Heart right ventricle (tissue), 16 donors: Measurements from ENCODE around the gene ACTN4. TPM values are rescaled to one million over a fixed set of nuclear protein-coding genes. Genes with fewer than 3 reads are reported as not detected.
"Not testable (repeated sequence)": the region's sequence is repeated elsewhere in the genome, so short reads cannot be mapped to it uniquely, and the experiment has no call there.

ENCODE experiments used
- ATAC-seq, 8 donors: fragments of 200-7000 bp; cut with Tn5 transposase; one replicate each; pipeline ENCODE4 v1.9.1; 2020; ENCODE audit warnings: mild to moderate bottlenecking in 8 of 8, moderate library complexity in 8 of 8, moderate number of reproducible peaks in 1 of 8
- DNase-seq, 2 donors: peaks; one replicate each; pipeline ENCODE4 v3.0.0-alpha.2; 2020
- H3K27ac ChIP-seq, 10 donors: fragments of 200-600 bp; sonication (generic) in 2 of 10; one replicate each; pipeline versions ENCODE4 v1.5.0 to v1.8.0; 2020 to 2022; ENCODE audit warnings: mild to moderate bottlenecking in 3 of 10
- H3K27me3 ChIP-seq, 7 donors: fragments of 200-600 bp; one replicate each; pipeline ENCODE4 v1.8.0; 2021 to 2022; ENCODE audit warnings: mild to moderate bottlenecking in 2 of 7
- H3K36me3 ChIP-seq, 9 donors: fragments of 200-600 bp; sonication (generic) in 1 of 9; one replicate each; pipeline versions ENCODE4 v1.5.0 to v1.8.0; 2020 to 2022; ENCODE audit warnings: mild to moderate bottlenecking in 2 of 9
- H3K4me1 ChIP-seq, 9 donors: fragments of 200-600 bp; sonication (generic) in 1 of 9; one replicate each; pipeline versions ENCODE4 v1.5.0 to v1.8.0; 2020 to 2022; ENCODE audit warnings: mild to moderate bottlenecking in 4 of 9
- H3K4me3 ChIP-seq, 10 donors: fragments of 200-600 bp; sonication (generic) in 2 of 10; one replicate each; pipeline versions ENCODE4 v1.5.0 to v1.8.0; 2020 to 2022; ENCODE audit warnings: mild to moderate bottlenecking in 7 of 10, moderate library complexity in 2 of 10
- H3K9me3 ChIP-seq, 11 donors: fragments of 200-600 bp in 10 of 11; sonication (generic) in 2 of 11; one replicate each; pipeline versions ENCODE4 v1.5.0 to v1.8.0; 2013 to 2022; ENCODE audit warnings: mild to moderate bottlenecking in 2 of 11, control low read depth in 1 of 11, moderate library complexity in 1 of 11
- WGBS, 2 donors: extraction: QIAGEN DNeasy Blood & Tissue Kit; methylation state at CpG; one replicate each; pipeline ENCODE4 v1.1.7; 2013; ENCODE audit warnings: inconsistent platforms in 1 of 2; 5-methylcytosine and 5-hydroxymethylcytosine counted together
- intact Hi-C, 10 donors: fragments of 100-400 bp; cut with DNase I; formaldehyde crosslinking; loops; one replicate each; pipeline versions ENCODE4 v1.11.1 to v1.14.2; 2022
- long read RNA-seq, 3 donors: library from polyadenylated mRNA; unstranded; transcript quantifications; one replicate each; pipeline ENCODE4 v2.0.0, GENCODE V29; 2020 to 2021
- polyA plus RNA-seq, 2 donors: library from polyadenylated mRNA; stranded (reverse); fragments of 200-250 nt; gene quantifications; one replicate each; pipeline ENCODE4 v1.2.3, GENCODE V29; 2013
- total RNA-seq, 10 donors: library from RNA; stranded (reverse); fragmentation: NEBNext Ultra II Directional in 3 of 10; extraction: Animal tissue kit (Norgen Biotek cat#: 25700) in 3 of 10; gene quantifications; one replicate each; pipeline versions ENCODE4 v1.2.1 to v1.2.4, GENCODE V29; 2021 to 2023
- TF ChIP-seq, protein P1 (sequence below), 9 donors: fragments of 200-600 bp; sonication (generic) in 2 of 9; IDR thresholded peaks; one replicate each; pipeline versions ENCODE4 v1.5.0 to v1.8.0; 2021 to 2022; ENCODE audit warnings: antibody characterized with exemption in 9 of 9, mild to moderate bottlenecking in 5 of 9, moderate library complexity in 1 of 9
- donor health status: Arrhythmogenic right ventricular cardiomyopathy.
- donor health status: ischemic (EF 13 %, LVEDD 7.1; RV severe dilation, severe dysfunction).
- donor health status: healthy with polysubstance abuse.
- donor health status: DM: no; HTN: yes; CAD: no.
- donor health status: DM: no; HTN: no; CAD: no.
- donor health status: ischemic (EF 25% LVEDD 6.9; RV normal size, moderate dysfunction).
- donor health status: ischemic (EF 25% LVEDD 5.7; RV mildly dilated, moderate dysfunction).
- donor health status: healthy.
- donor health status: DM: yes; HTN: yes; CAD: no.
- donor health status: Ischemic cardiomyopathy.
- donor health status: ischemic (EF 35%, LVEDD 5.7; RV mildly dilated, moderate dysfunction).
- donor health status: nonischemic (EF 11% LVEDD 7.7; RV severe dilation, severe dysfunction).
- donor health status: DM: yes; HTN: yes; CAD: no.
- donor health status: PGD.
- donor health status: ischemic (EF 29% LVEDD 5.4; RV normal size, mild dysfunction).
- donor health status: nonischemic (EF 23%, LVEDD 6.1; RV moderate dilation, normal function).

Gene ACTN4
- total RNA-seq: 100 to 1,000 TPM; 129 to 291 (median 149) TPM
- 100 to 1,000 TPM in 1 of 2 donors, 10 to 100 TPM in 1; 92.4 to 189 TPM for polyA plus RNA-seq
- long read RNA-seq, donor 1, full-length matches to known transcripts: 2 of 17 reads
- long read RNA-seq, donor 1, partial matches to known transcripts: 3 of 17 reads
- long read RNA-seq, donor 1, other reads (novel, unspliced or antisense): 12 of 17 reads
- long read RNA-seq, donor 2, full-length matches to known transcripts: 6 of 25 reads
- long read RNA-seq, donor 2, partial matches to known transcripts: 3 of 25 reads
- long read RNA-seq, donor 2, other reads (novel, unspliced or antisense): 16 of 25 reads
- long read RNA-seq, donor 3, full-length matches to known transcripts: 2 of 32 reads
- long read RNA-seq, donor 3, partial matches to known transcripts: 13 of 32 reads
- long read RNA-seq, donor 3, other reads (novel, unspliced or antisense): 17 of 32 reads

DNA sequence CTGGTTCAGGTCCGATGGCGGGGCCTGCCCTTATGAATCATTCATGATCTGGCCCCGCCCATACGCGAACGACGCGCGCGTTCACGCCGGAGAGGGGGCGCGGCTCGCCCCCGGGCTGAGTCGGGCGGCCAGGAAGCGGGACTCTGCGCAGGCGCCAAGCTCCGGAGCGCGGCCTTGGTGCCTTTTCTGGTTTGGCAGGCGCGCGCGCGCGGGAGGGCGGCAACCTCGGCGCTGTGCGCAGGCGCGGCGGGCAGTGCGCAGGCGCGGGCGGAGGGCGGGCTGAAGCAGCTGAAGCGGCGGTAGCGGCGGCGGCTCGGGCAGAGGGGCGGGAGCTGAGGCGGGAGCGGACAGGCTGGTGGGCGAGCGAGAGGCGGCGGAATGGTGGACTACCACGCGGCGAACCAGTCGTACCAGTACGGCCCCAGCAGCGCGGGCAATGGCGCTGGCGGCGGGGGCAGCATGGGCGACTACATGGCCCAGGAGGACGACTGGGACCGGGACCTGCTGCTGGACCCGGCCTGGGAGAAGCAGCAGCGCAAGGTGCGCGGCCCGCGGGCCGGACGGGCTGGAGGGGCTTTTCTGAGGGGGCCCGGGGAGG lies at the start of gene ACTN4:
TSS of gene ACTN4 (plus strand) at position 282 of the 598 bp plus-strand sequence. CDS start at position 379, 97 bp downstream.
- ATAC-seq (peak; percentile 84 to 95 (median 91)), DNase-seq (peak; percentile 99 to 100)
- H3K27me3 ChIP-seq: no peaks in the 10 kb centered on the region
- peak within 1 kb of the TSS; percentile 74 to 99 (median 86) for H3K4me3 ChIP-seq
- no peaks in the 10 kb centered on the region for H3K36me3 ChIP-seq
- 0 to 1% methylated on average over 75 to 77 of the region's 77 CpGs for WGBS, 2 donors
- H3K4me1 ChIP-seq: peaks cover 18 to 40% (median 36%) of the 10 kb centered on the region in 9 donors
- no peaks in the 10 kb centered on the region for H3K9me3 ChIP-seq
- intact Hi-C loops: loop anchor here in 6 of 10 donors (5.0 to 10.0 kb wide), 6 partner anchors 60 to 285 kb away; partner anchors contain the start of genes ECH1 (in 2 of the 6), MRPS12 (in 1 of the 6) and SARS2 (in 1 of the 6)
- TF ChIP-seq, protein P1, sequence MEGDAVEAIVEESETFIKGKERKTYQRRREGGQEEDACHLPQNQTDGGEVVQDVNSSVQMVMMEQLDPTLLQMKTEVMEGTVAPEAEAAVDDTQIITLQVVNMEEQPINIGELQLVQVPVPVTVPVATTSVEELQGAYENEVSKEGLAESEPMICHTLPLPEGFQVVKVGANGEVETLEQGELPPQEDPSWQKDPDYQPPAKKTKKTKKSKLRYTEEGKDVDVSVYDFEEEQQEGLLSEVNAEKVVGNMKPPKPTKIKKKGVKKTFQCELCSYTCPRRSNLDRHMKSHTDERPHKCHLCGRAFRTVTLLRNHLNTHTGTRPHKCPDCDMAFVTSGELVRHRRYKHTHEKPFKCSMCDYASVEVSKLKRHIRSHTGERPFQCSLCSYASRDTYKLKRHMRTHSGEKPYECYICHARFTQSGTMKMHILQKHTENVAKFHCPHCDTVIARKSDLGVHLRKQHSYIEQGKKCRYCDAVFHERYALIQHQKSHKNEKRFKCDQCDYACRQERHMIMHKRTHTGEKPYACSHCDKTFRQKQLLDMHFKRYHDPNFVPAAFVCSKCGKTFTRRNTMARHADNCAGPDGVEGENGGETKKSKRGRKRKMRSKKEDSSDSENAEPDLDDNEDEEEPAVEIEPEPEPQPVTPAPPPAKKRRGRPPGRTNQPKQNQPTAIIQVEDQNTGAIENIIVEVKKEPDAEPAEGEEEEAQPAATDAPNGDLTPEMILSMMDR (IDR thresholded peaks at IDR 0.05): no peak
- H3K27ac ChIP-seq: peak within 1 kb of the TSS; percentile 77 to 99 (median 96)

DNA sequence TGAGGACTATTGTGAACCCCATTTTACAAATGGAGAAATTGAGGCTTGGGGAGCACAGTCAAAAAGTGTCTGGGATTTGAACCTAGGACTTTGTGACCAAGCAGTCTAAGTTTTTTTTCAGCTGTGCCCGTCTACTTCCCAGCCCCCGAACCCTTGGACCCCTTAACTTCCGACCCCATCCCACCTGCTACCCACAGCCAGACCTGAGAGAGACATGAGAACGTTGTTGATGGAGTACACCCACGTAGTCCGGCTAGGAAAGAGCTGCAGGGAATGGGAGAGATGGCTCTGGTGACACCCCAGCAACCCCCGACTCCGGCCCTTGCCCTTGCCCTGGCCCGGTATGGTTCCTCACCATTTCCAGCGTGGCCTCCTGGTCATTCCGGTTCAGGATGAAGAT lies 47.7 kb upstream of the ACTN4 start:
- H3K4me3 ChIP-seq: no peak overlapping the region
- TF ChIP-seq, protein P1 (IDR thresholded peaks at IDR 0.05): no peak
- no peaks in the 10 kb centered on the region for H3K9me3 ChIP-seq
- WGBS, 2 donors: 87 to 92% methylated on average over 11 of the region's 11 CpGs
- no peak overlapping the region for H3K27ac ChIP-seq
- ATAC-seq (no peak), DNase-seq (no peak)
- H3K4me1 ChIP-seq: peaks cover 0 to 5% (median 0%) of the 10 kb centered on the region in 9 donors
- no peaks in the 10 kb centered on the region for H3K36me3 ChIP-seq
- intact Hi-C loops: no loop called here
- peaks cover 0 to 11% (median 8%) of the 10 kb centered on the region in 7 donors for H3K27me3 ChIP-seq

DNA sequence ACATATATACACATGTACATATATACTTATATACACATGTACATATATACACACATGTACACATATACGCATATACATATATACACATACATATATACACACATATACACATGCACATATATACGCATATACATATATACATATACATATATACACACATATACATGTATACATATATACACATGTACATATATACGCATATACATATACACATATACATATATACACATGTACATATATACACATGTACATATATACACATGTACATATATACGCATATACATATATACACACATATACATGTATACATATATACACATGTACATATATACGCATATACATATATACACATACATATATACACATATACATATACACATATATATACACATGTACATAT lies 44.6 kb upstream of the ACTN4 start:
- ATAC-seq, intact Hi-C loops, H3K4me1 ChIP-seq, H3K36me3 ChIP-seq, H3K27ac ChIP-seq, DNase-seq, H3K4me3 ChIP-seq, H3K27me3 ChIP-seq, H3K9me3 ChIP-seq: not testable (repeated sequence)
- 95 to 97% methylated on average over 5 of the region's 5 CpGs for WGBS, 2 donors

DNA sequence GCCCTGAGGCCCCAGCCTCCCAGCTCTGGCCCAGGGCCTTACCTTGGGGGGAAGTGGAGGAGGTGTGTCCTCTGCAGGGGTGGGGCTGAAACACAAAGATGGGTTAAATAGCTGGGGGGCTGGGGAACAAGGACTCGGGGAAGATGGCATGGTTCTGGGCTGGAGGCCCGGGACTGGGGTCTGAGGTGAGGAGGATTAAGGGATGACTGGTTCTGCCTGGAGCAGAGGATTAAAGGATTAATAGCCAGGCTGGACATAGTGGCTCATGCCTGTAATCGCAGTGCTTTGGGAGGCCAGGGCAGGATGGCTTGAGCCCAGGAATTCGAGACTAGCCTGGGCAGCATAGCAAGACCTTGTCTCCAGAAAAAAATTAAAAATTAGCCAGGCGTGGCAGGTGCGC lies 41.3 kb upstream of the ACTN4 start:
- Histone ChIP-seq H3K27ac (no peak overlapping the region), H3K9me3 (no peaks in the 10 kb centered on the region), H3K4me3 (no peak overlapping the region), H3K4me1 (no peaks in the 10 kb centered on the region), H3K36me3 (peaks cover 0 to under 1% (median 0%) of the 10 kb centered on the region in 9 donors), H3K27me3 (no peaks in the 10 kb centered on the region)
- 88% methylated on average over 6 of the region's 6 CpGs for WGBS, 2 donors
- no peak for DNase-seq
- no peak for ATAC-seq
- intact Hi-C loops: no loop called here
- TF ChIP-seq, protein P1 (IDR thresholded peaks at IDR 0.05): no peak
